Right ventricle myocardium superior (tissue), 1 donor: Measurements from ENCODE around the gene SCN7A. TPM values are rescaled to one million over a fixed set of nuclear protein-coding genes. Genes with fewer than 3 reads are reported as not detected.
"Not testable (repeated sequence)": the region's sequence is repeated elsewhere in the genome, so short reads cannot be mapped to it uniquely, and the experiment has no call there.

Experiments
- ATAC-seq: fragments of 200-7000 bp; cut with Tn5 transposase; one replicate; pipeline ENCODE4 v1.9.1; 2020; ENCODE audit warnings: mild to moderate bottlenecking; ENCODE audit not compliant: poor library complexity
- DNase-seq: peaks from one replicate; pipeline ENCODE4 v3.0.0-alpha.2; 2020
- intact Hi-C: fragments of 100-400 bp; cut with DNase I; formaldehyde crosslinking; loops from one replicate; pipeline ENCODE4 v1.11.2; 2022
- total RNA-seq: library from RNA; stranded (reverse); fragmentation: NEBNext Ultra II Directional; extraction: Animal tissue kit (Norgen Biotek cat#: 25700); gene quantifications from one replicate; pipeline ENCODE4 v1.2.1, GENCODE V29; 2021
- donor health status: DM: no; HTN: yes; CAD: no; lungs with severe emphysema.

Gene SCN7A
- total RNA-seq, 1 donor from 2014 or later, result 27.7 TPM

GRCh38 chr2:166373539-166373938, 120.5 kb downstream of the SCN7A start:
- intact Hi-C loops, result no loop called here

GRCh38 chr2:166373105-166373504, 120.9 kb downstream of the SCN7A start:
- intact Hi-C loops, result no loop called here
- ATAC-seq, result no peak
- DNase-seq, result no peak

More at GRCh38 chr2:166373539-166373938, 120.5 kb downstream of the SCN7A start:
- DNase-seq, result no peak
- no peak for ATAC-seq

GRCh38 chr2:166372046-166372445, 122.0 kb downstream of the SCN7A start:
- DNase-seq (no peak), ATAC-seq (no peak)
- intact Hi-C loops, result no loop called here

DNA sequence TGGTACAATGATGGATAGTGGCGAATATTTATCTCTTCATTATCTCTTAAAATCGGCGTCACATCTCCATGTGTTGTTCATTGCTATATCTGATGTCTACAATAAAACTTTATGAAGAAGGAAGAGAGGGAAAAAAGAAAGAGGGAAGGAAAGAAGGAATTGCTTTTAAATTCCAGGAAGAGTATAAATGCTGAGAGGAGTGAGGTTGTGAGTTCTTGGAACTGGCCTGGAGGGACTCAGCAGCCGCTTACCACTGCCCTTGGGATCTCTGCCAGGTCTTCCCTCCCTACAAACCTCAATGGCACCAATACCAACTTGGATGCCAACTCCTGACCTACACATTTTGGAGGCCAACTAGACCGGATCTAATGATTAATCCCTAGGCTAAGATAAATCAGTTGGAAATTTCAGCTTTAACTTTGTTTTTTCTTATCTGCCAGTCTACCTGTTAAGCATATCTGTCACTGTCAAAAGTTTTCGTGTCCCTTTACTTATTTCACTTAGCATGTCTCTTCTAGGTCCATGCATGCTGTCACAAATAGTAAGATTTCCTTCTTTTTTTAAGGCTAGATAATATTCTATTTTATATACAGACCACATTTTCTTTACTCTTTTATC, 128.1 kb downstream of the SCN7A start:
- ATAC-seq, result no peak
- intact Hi-C loops, result no loop called here
- DNase-seq, result no peak

GRCh38 chr2:166365239-166365638, 128.8 kb downstream of the SCN7A start:
- intact Hi-C loops, result no loop called here
- ATAC-seq (no peak), DNase-seq (no peak)

DNA sequence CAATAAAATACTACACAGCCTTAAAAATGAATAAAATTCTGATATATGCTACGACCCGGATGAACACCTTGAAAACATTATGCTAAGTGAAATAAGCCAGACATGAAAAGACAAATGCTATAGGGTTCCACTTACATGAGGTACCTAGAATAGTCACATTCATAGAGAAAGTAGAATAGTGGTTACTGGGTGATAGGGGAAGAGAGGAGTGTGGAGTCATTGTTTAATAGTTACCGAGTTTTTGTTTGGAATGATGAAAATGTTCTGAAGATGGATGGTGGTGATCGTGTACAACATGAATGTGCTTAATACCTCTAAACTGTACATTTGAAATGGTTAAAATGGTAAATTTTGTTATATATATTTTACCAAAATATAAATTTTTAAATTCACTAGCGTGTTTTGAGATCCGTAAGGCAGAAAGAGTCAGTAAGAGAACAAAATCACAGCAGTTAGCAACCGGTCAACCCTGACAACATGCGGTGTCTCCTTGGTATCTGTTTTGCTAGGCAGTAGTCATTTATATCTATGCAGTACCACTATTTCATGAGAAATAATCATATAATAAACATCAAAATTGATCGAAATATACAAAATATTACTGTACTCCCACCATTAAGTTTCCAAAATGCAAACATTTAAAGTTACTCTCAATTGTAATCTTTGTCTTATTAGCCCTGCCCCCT, 129.4 kb downstream of the SCN7A start:
- no peak for DNase-seq
- ATAC-seq, result no peak
- intact Hi-C loops, result no loop called here

- no peak for DNase-seq
- ATAC-seq, result no peak
- intact Hi-C loops, result no loop called here
Measured at GRCh38 chr2:166361351-166362153, 132.5 kb downstream of the SCN7A start.

- intact Hi-C loops, result no loop called here
- DNase-seq (no peak), ATAC-seq (no peak)
Measured at GRCh38 chr2:166360906-166361305, 133.1 kb downstream of the SCN7A start.

GRCh38 chr2:166360426-166360825, 133.6 kb downstream of the SCN7A start:
- intact Hi-C loops, result no loop called here
- ATAC-seq (no peak), DNase-seq (no peak)

DNA sequence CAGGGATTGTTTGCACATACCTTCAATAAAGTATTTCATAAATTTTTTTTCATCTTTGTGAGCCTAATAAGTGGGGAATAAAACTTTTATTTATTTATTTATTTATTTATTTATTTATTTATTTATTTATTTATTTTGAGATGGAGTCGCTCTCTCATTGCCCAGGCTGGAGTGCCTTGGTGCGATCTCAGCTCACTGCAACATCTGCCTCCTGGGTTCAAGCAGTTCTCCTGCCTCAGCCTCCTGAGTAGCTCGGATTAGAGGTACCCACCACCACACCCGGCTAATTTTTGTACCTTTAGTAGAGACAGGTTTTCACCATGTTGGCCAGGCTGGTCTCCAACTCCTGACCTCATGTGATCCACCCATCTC, 136.1 kb downstream of the SCN7A start:
- ATAC-seq, intact Hi-C loops: not testable (repeated sequence)

DNA sequence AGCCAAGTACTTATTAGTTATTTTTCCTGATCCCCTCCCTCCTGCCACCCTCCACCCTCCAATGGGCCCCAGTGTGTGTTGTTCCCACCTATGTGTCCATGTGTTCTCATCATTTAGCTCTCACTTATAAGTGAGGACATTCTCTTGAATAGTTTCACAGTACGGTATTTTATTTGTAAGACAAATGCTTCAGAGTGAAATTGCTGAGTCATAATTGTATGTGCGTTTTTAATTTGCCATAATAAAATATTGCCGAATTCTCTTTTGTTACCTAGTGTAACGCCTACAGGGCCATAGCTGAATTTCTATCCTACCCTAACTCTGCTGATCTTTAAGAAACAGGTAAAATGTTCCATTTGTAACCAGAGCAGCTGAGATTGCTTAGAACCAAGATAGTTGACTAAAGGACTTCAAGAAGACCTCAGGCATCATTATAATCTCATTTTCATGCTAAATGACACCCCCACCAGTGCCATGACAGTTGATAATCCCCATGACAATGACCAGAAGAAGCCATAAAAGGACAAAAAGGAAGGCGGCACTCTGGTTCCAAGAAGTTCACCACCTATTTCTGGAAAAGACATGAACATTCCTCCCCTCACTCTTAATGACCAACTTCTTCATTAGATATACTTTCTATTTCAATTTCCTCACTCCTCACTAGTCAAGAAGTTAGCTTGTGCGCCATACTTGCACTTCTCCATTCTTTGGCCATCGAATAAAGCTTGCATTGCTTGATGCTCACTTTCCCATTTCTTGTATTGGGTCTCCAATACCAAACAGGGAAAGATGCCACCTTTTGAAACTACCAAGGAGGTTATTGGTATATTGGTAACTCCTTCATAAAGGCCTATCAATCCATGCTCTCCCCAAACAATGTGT, 136.7 kb downstream of the SCN7A start:
- no peak for DNase-seq
- ATAC-seq, result no peak
- intact Hi-C loops, result no loop called here

More for the DNA sequence above, 136.1 kb downstream of the SCN7A start:
- not testable (repeated sequence) for DNase-seq

Other genes with a start within 250 kb of the SCN7A start
- 2.2 TPM for gene SCN9A, start 118.3 kb downstream of the SCN7A start, total RNA-seq